ENCODE results near the gene TBC1D16.

GRCh38 chr17:79916991-79917901 is 118.4 kb downstream of the TBC1D16 start:
- TF ChIP-seq CTCF (IDR thresholded peaks at IDR 0.05) (no peak), POLR2AphosphoS5 (IDR thresholded peaks at IDR 0.05) (no peak), POLR2A (IDR thresholded peaks at IDR 0.05) (no peak)

Data from gastroesophageal sphincter (tissue), 3 donors.